RWPE2 (cell line): ENCODE data around the gene RALGAPA2.
"Not testable (repeated sequence)": the region's sequence is repeated elsewhere in the genome, so short reads cannot be mapped to it uniquely, and the experiment has no call there.

Experiments
- ATAC-seq: fragments of 200-7000 bp; cut with Tn5 transposase; 3 replicates; pipeline ENCODE4 v1.9.1; 2021; ENCODE audit warnings: low read depth
- DNase-seq: peaks from one replicate; pipeline ENCODE4 v3.0.0-alpha.2; 2020; ENCODE audit warnings: low spot score
- H3K27ac ChIP-seq: fragments of 450-650 bp; 2 replicates; pipeline ENCODE4 v1.5.1; 2017; ENCODE audit warnings: mild to moderate bottlenecking; ENCODE audit not compliant: poor library complexity, severe bottlenecking
- H3K27me3 ChIP-seq: fragments of 250-450 bp; sonication (Bioruptor Pico); 2 replicates; pipeline ENCODE4 v1.5.1; 2021; ENCODE audit warnings: mild to moderate bottlenecking, moderate library complexity; ENCODE audit not compliant: insufficient read depth, poor library complexity, severe bottlenecking
- H3K36me3 ChIP-seq: fragments of 250-450 bp; sonication (Bioruptor Pico); 2 replicates; pipeline ENCODE4 v1.5.1; 2020; ENCODE audit warnings: low read depth, mild to moderate bottlenecking, moderate library complexity
- H3K4me1 ChIP-seq: fragments of 250-450 bp; sonication (Bioruptor Pico); 2 replicates; pipeline ENCODE4 v1.5.1; 2021; ENCODE audit warnings: mild to moderate bottlenecking, moderate library complexity; ENCODE audit not compliant: insufficient read depth, poor library complexity, severe bottlenecking
- H3K4me3 ChIP-seq: fragments of 250-450 bp; sonication (Bioruptor Pico); 2 replicates; pipeline ENCODE4 v1.5.1; 2021; ENCODE audit warnings: mild to moderate bottlenecking, moderate library complexity; ENCODE audit not compliant: severe bottlenecking
- H3K9me3 ChIP-seq: fragments of 250-450 bp; sonication (Bioruptor Pico); 2 replicates; pipeline ENCODE4 v1.5.1; 2021; ENCODE audit warnings: mild to moderate bottlenecking, moderate library complexity; ENCODE audit not compliant: severe bottlenecking
- TF ChIP-seq, protein P1 (sequence below): fragments of 450-650 bp; IDR thresholded peaks from one replicate; pipeline ENCODE4 v1.5.1; 2017; ENCODE audit warnings: mild to moderate bottlenecking, moderate library complexity; ENCODE audit not compliant: poor library complexity, severe bottlenecking

Gene RALGAPA2

DNA sequence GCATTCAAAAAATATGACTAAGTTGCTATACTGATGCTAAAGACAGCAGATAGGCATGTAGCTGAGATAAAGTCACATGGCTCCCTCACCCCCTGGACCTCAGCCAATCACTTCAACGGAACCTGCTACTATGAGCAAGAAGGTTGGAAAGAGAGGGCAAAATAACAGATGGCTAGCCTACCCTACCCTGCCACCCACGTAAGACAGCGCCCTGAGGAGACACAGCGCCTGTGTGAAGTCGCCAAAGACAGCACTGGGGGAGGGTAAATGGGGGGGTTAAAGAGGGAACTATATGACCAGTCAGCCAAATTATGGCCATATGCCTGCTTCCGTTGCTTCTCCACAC is 163.2 kb downstream of the RALGAPA2 start:
- Histone ChIP-seq H3K9me3 (no peaks in the 10 kb centered on the region), H3K27ac (peak overlapping the region; percentile 97), H3K27me3 (no peaks in the 10 kb centered on the region), H3K4me3 (no peak overlapping the region), H3K36me3 (no peaks in the 10 kb centered on the region), H3K4me1 (peaks cover 48% of the 10 kb centered on the region)
- ATAC-seq = peak; percentile 38
- no peak for DNase-seq
- TF ChIP-seq, protein P1, sequence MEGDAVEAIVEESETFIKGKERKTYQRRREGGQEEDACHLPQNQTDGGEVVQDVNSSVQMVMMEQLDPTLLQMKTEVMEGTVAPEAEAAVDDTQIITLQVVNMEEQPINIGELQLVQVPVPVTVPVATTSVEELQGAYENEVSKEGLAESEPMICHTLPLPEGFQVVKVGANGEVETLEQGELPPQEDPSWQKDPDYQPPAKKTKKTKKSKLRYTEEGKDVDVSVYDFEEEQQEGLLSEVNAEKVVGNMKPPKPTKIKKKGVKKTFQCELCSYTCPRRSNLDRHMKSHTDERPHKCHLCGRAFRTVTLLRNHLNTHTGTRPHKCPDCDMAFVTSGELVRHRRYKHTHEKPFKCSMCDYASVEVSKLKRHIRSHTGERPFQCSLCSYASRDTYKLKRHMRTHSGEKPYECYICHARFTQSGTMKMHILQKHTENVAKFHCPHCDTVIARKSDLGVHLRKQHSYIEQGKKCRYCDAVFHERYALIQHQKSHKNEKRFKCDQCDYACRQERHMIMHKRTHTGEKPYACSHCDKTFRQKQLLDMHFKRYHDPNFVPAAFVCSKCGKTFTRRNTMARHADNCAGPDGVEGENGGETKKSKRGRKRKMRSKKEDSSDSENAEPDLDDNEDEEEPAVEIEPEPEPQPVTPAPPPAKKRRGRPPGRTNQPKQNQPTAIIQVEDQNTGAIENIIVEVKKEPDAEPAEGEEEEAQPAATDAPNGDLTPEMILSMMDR = no peak

- ATAC-seq = peak; percentile 85
- H3K9me3 ChIP-seq = no peaks in the 10 kb centered on the region
- H3K36me3 ChIP-seq = no peaks in the 10 kb centered on the region
- H3K27ac ChIP-seq = peak overlapping the region; percentile 97
- H3K4me3 ChIP-seq = no peak overlapping the region
- no peaks in the 10 kb centered on the region for H3K27me3 ChIP-seq
- TF ChIP-seq, protein P1 = no peak
- peaks cover 48% of the 10 kb centered on the region for H3K4me1 ChIP-seq
- DNase-seq = peak; percentile 79
These were observed 163.7 kb downstream of the RALGAPA2 start for GRCh38 chr20:20548527-20549266.

GRCh38 chr20:20547876-20548266 is 164.6 kb downstream of the RALGAPA2 start:
- ATAC-seq = no peak
- Histone ChIP-seq H3K4me1 (peaks cover 48% of the 10 kb centered on the region), H3K27ac (peak overlapping the region; percentile 97), H3K4me3 (no peak overlapping the region), H3K9me3 (no peaks in the 10 kb centered on the region), H3K36me3 (no peaks in the 10 kb centered on the region), H3K27me3 (no peaks in the 10 kb centered on the region)
- TF ChIP-seq, protein P1 = no peak
- no peak for DNase-seq

DNA sequence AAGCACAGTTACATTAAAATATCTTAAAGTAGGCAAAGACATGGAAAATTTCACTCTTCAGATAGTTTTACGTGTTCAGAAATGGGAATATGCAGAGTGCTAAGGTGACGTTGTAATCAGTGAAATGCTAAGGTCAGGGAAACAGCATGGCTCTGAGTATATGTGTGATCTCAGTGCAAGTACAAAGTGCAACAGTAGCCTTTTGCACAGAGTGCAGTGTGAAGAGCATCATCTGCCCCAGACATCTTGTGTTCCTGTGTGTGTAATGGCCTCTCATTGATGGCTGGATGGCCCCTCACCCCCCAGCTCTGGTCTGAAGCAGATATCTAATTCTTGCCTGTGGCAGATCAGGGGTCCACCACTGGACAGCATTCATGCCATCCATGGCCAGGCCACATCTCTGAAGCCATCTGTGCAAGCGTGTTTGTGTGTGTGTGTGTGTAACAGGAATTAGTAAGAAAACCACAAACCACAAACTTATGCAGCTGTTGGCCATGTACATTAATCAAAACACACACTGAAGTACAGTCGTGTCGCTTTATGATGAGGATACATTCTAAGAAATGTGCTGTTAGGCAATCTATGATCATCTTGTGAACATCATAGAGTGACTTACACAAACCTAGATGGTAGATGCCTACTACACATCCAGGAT is 165.1 kb downstream of the RALGAPA2 start:
- H3K9me3 ChIP-seq = no peaks in the 10 kb centered on the region
- TF ChIP-seq, protein P1 = no peak
- peak overlapping the region; percentile 97 for H3K27ac ChIP-seq
- peaks cover 48% of the 10 kb centered on the region for H3K4me1 ChIP-seq
- no peaks in the 10 kb centered on the region for H3K27me3 ChIP-seq
- no peaks in the 10 kb centered on the region for H3K36me3 ChIP-seq
- no peak overlapping the region for H3K4me3 ChIP-seq
- DNase-seq (no peak), ATAC-seq (no peak)

GRCh38 chr20:20546402-20546801 is 166.0 kb downstream of the RALGAPA2 start:
- TF ChIP-seq, protein P1 = no peak
- DNase-seq (no peak), ATAC-seq (no peak)
- no peaks in the 10 kb centered on the region for H3K27me3 ChIP-seq
- H3K9me3 ChIP-seq = no peaks in the 10 kb centered on the region
- H3K4me3 ChIP-seq = no peak overlapping the region
- peaks cover 40% of the 10 kb centered on the region for H3K4me1 ChIP-seq
- H3K36me3 ChIP-seq = no peaks in the 10 kb centered on the region
- peak overlapping the region; percentile 97 for H3K27ac ChIP-seq

- H3K4me1 ChIP-seq = peaks cover 13% of the 10 kb centered on the region
- H3K4me3 ChIP-seq, H3K36me3 ChIP-seq, H3K9me3 ChIP-seq, H3K27ac ChIP-seq, ATAC-seq, H3K27me3 ChIP-seq, DNase-seq: not testable (repeated sequence)
These were observed 169.1 kb downstream of the RALGAPA2 start for GRCh38 chr20:20543348-20543747.
